SH-SY5Y (cell line): ENCODE results near the gene SYCP3.

Source experiments
- GATA2 ChIP-seq: IDR thresholded peaks from 2 replicates; pipeline ENCODE4 v1.6.1; 2011; ENCODE audit warnings: mild to moderate bottlenecking, low read depth, low read length
- GATA3 ChIP-seq: IDR thresholded peaks from 2 replicates; pipeline ENCODE4 v1.6.1; 2011; ENCODE audit warnings: low read depth, mild to moderate bottlenecking, low read length, moderate library complexity

DNA sequence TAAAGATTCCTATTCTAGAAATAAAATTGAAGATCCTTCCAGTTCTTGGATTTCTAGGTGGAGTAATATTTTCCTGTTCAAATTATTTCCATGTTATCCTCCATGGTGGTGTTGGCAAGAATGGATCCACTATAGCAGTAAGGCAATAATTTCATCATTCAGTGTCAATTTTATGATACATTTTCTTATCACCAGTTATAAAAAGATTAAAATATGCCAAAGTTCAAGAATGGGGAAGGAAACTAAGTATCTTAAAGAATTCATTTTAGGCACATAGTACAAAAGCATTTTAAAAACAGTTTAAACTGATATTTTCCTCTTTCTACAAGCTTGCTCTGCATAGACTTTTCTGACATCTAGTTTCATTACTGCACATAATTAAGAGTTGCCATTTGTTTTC, 19.1 kb downstream of the SYCP3 start:
- TF ChIP-seq GATA3 (no peak), GATA2 (no peak)
